ELF-1 (cell line): ENCODE data around the gene PTPRM.

Source experiments
- DNase-seq: peaks from one replicate; pipeline ENCODE4 v3.0.0-alpha.2; 2016; ENCODE audit warnings: low read depth, low spot score

The PTPRM gene

GRCh38 chr18:8313043-8313442, 745.9 kb downstream of the PTPRM start:
- no peak for DNase-seq

GRCh38 chr18:8314124-8314523, 747.0 kb downstream of the PTPRM start:
- DNase-seq: peak; percentile 6

- DNase-seq: no peak
These were observed 752.8 kb downstream of the PTPRM start for GRCh38 chr18:8319798-8320489.

GRCh38 chr18:8322486-8322885, 755.4 kb downstream of the PTPRM start:
- DNase-seq: no peak

GRCh38 chr18:8324343-8325065, 757.4 kb downstream of the PTPRM start:
- no peak for DNase-seq

- no peak for DNase-seq
These were observed 759.8 kb downstream of the PTPRM start for GRCh38 chr18:8326763-8327394.

GRCh38 chr18:8328126-8328525, 761.0 kb downstream of the PTPRM start:
- no peak for DNase-seq

GRCh38 chr18:8329186-8329771, 762.2 kb downstream of the PTPRM start:
- no peak for DNase-seq

- no peak for DNase-seq
These were observed 763.5 kb downstream of the PTPRM start for GRCh38 chr18:8330575-8330974.

GRCh38 chr18:8332286-8332685, 765.2 kb downstream of the PTPRM start:
- no peak for DNase-seq

- DNase-seq: no peak
These were observed 766.8 kb downstream of the PTPRM start for GRCh38 chr18:8333961-8334360.

GRCh38 chr18:8337211-8337610, 770.1 kb downstream of the PTPRM start:
- DNase-seq: no peak

GRCh38 chr18:8339210-8339609, 772.1 kb downstream of the PTPRM start:
- DNase-seq: no peak

GRCh38 chr18:8339952-8340351, 772.8 kb downstream of the PTPRM start:
- DNase-seq: no peak

- DNase-seq: peak; percentile 27
These were observed 774.5 kb downstream of the PTPRM start for GRCh38 chr18:8341481-8342230.

GRCh38 chr18:8348051-8348720, 781.1 kb downstream of the PTPRM start:
- DNase-seq: no peak

GRCh38 chr18:8349608-8350323, 782.6 kb downstream of the PTPRM start:
- DNase-seq: no peak

GRCh38 chr18:8350628-8351027, 783.5 kb downstream of the PTPRM start:
- DNase-seq: no peak

- no peak for DNase-seq
These were observed 784.0 kb downstream of the PTPRM start for GRCh38 chr18:8351161-8351560.

- no peak for DNase-seq
These were observed 787.2 kb downstream of the PTPRM start for GRCh38 chr18:8354304-8354703.

GRCh38 chr18:8356001-8356400, 788.9 kb downstream of the PTPRM start:
- no peak for DNase-seq
